Ammon's horn (tissue), 1 donor: ENCODE measurements around the gene PLEKHM3.
A peak's percentile ranks its signal among the peaks of the same experiment; 100 is the strongest.
"Not testable (repeated sequence)": the region's sequence is repeated elsewhere in the genome, so short reads cannot be mapped to it uniquely, and the experiment has no call there.

ENCODE experiments used
- DNase-seq: peaks from one replicate; pipeline ENCODE4 v3.0.0-alpha.2; 2016; ENCODE audit warnings: low spot score

The PLEKHM3 gene

GRCh38 chr2:207825978-207826377 lies 199.3 kb downstream of the PLEKHM3 start:
- DNase-seq: no peak

- no peak for DNase-seq
Observed at GRCh38 chr2:207825045-207825954, 200.0 kb downstream of the PLEKHM3 start.

DNA sequence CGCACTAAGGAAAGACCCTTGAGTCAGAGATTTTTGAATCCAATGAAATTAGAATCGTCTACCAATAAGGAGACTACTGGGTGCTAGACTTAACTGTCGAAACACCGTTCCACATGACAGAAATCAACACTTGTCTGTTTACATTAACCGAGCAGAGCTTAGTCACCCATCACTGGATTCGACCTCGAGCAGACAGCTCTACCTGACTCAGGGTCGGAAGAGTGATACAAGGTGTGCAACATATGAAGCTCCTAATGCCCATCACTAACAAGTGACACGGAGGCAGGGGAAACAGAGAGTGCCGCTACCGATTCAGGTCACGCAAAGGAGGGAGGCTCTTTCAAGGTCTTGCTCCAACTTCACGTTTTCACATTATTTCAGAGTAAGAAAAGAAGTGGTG lies 201.5 kb downstream of the PLEKHM3 start:
- DNase-seq: no peak

GRCh38 chr2:207819839-207820784 lies 205.2 kb downstream of the PLEKHM3 start:
- no peak for DNase-seq

DNA sequence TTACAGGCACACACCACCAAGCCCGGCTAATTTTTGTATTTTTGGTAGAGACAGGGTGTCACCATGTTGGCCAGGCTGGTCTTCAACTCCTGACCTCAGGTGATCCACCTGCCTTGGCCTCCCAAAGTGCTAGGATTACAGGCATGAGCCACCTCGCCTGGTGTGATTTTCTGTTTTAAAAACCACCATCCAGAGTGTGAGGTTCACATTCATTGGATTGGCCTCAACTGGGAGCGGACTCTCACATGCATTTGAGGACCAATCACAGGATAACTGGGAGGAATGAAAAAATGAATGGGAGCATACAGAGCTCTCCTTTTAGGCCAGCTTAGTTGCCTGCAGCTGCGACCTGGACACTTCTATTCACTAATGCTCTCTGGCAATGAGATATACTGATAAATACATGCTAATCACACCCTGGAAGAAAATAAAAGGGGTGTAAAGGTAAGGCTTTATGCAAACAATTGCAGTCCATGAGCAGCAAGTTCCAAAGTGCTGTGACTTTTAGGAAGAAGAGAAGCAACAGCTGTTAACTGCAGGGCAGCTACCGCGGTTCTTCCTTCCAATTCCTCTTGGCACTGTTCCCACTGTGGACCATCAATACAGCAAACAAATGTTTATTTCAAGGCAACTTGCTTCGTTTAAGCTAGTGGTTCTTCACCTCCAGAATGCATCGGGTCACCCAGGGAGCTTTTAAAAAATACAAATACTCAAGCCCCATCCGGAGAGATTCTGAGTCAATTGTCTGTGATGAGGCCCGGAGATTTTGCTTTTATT lies 206.1 kb downstream of the PLEKHM3 start:
- no peak for DNase-seq

DNA sequence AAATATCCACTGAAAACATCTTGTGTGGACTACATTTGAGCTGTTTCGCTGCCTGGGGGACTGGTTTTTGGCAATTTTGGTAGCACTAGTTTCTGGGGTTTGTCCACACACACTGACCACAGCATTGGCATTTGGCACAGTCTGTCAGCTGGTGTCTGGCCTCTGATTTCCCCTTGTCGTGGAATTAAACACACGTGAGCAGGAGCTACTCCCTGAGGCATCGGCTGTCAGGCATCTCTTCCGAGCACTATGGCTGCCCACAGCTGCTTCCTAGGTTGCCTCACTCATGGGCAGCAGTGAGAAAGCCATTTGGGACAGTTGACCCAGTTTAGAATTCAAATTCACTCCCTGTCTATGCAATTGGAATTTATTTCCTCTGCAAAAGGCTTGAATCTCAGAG lies 208.8 kb downstream of the PLEKHM3 start:
- DNase-seq: no peak

DNA sequence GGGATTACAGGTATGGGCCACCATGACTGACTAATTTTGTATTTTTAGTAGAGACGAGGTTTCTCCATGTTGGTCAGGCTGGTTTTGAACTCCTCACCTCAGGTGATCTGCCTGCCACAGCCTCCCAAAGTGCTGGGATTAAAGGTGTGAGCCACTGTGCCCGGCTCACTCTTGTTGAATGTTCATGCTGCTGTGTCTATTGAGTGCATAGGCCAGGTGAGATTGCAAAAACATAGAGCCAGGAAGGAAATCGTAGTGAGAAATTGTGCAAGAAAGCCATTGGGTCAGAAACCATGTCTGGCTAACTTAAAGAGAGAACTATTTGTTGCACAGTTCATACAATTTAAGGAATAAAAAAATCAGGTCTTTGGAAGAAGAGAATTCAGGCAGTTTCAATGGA lies 210.1 kb downstream of the PLEKHM3 start:
- DNase-seq: no peak

DNA sequence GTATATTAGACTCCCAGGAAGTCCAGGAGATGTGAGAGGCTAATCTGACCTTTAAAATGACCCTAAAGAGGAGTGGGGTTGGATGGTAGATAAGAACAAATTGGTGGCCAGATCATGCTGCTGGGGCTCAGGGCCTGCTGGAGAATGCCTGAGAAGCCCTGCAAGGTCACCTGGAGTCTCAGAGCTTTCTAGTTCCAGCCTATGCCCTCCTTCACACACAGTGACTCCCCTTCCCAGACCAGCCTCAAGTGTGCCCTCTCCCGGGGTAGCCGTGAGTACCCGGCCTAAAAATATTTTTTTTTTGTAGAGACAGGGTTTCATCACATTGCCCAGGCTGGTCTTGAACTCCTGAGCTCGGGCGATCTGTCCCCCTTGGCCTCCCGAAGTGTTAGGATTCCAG lies 211.4 kb downstream of the PLEKHM3 start:
- DNase-seq: no peak

GRCh38 chr2:207813221-207813916 lies 212.0 kb downstream of the PLEKHM3 start:
- DNase-seq: peak; percentile 89

GRCh38 chr2:207812726-207813080 lies 212.6 kb downstream of the PLEKHM3 start:
- DNase-seq: no peak

DNA sequence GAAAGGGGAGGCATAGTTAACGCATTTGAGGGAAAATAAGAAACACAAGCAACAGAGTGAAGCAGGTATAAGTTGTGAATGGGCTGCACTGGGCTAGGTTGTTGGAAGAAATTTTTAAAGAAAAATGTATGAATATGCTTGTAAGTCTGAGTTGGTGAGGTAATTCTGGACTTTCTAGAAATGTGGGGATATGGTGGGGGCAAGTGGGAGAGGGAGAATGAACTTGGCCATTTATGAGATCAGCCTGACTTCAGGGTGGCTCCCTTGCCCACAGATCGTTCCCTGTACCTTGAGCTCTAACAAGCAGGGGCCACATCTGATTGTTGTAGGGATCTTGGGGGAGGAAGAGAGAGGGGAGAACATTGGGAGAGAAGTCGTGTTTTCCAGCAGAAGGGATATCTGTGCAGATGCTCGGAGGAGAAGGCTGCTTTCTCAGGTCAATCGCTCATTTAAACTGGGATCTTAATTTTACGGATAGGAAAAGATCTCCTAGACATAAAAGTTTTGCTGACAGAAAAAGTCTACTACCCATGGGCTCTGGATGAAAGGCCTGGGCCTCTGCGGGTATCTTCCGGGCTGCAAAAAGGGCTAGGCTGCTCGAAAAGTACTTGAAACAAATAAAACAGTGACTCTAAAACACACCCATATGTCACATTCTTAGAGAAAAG lies 213.1 kb downstream of the PLEKHM3 start:
- no peak for DNase-seq

DNA sequence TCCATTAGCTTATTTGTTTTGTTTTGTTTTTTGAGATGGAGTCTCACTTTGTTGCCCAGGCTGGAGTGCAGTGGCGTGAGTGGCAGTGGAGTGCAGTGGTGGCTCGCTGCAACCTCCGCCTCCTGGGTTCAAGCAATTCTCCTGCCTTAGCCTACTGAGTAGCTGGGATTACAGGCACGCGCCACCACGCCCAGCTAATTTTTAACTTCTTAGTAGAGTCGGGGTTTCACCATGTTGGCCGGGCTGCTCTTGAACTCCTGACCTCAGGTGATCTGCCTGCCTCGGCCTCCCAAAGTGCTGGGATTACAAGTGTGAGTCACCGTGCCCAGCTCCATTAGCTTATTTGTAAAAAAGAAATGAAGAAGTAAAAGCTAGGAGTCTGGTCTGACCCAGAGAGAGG lies 213.7 kb downstream of the PLEKHM3 start:
- DNase-seq: not testable (repeated sequence)

DNA sequence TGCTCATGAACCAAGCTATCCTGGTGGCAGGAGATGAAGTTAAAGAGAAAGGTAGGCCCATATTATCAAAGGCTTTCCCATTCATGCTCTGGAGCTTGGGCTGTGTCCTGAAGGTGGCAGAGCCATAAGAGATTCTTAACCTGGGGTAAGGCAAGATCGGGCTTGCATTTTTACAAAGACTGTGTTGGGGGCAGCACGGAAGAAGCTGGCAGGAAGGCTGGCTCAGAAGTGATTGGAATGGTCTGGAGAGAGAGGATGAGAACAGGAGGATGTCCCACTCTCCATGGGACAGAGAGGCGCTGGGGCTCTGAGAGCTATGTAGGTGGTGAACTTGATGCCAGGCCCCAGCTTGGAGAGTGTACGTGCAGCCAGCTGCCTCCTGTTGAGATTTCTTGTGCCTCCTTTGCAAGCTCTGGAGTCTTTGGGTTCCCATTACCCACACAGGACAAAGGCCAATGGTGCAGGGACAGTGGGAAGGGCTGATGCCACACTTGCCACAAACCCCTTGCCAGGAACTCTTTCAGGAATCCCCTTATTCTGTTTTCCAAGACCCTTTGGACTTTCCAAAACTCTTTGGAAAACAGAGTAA lies 215.0 kb downstream of the PLEKHM3 start:
- no peak for DNase-seq

DNA sequence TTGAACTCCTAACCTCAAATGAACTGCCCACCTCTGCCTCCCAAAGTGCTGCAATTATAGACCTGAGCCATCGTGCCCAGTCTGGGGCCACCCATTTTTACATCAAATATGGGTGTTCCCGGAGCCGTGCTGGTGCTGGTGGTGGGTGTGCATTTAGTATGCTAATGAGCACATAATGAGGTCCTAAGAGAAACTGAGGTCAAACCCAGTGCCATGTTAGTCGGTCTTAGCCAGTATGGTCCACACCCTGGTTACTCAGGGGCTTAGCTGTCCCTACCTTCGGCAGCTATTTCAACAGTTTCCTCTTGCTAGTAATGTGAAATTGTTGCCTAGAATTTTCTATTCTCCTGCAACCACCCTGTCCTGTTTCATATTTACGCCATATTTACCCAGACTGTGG lies 217.2 kb downstream of the PLEKHM3 start:
- no peak for DNase-seq

- DNase-seq: no peak
Observed at GRCh38 chr2:207807516-207807915, 217.8 kb downstream of the PLEKHM3 start.

GRCh38 chr2:207805566-207806226 lies 219.6 kb downstream of the PLEKHM3 start:
- no peak for DNase-seq

DNA sequence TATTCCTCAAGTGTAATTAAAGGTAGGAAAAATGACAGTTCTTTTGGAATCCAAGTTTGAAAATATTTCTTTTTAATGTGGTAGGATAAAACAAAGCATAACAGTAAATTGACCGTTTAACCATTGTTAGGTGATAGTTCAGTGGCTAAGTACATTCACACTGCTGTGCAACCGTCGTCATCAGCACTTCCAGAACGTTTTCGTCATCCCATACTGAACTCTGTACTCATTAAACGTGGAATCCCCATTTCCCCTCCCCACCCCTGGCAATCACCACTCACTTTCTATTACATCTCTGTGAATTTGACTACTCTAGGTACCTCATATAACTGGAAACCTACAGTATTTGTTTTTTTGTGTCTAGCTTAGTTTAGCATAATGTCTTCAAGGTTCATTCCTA lies 222.7 kb downstream of the PLEKHM3 start:
- DNase-seq: no peak

DNA sequence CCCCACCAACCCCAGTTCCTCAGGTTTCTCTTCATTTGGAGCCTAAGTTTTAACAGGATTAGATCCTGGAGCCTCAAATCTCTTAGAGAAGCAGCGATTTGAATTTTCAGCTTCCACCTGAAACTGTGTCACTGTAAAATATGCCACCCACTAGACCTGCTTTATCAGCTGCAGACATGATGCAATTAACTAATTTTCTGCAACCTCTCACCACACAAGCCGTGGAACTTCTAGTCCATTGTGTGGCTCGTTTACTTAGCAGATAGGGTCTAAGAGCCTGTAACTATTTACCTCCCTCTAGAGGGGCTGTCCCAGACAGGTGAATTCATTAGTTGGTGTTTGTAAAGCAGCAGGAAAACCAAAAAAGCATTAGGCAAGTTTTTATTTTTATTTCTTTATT lies 224.1 kb downstream of the PLEKHM3 start:
- DNase-seq: no peak

GRCh38 chr2:207796585-207797350 lies 228.6 kb downstream of the PLEKHM3 start:
- DNase-seq: no peak
